ENCODE results near the gene LRP3.

The LRP3 gene

GRCh38 chr19:33219261-33219815, 25.2 kb downstream of the LRP3 start:
- TF ChIP-seq EGR1 (IDR thresholded peaks at IDR 0.05) (no peak), TEAD4 (IDR thresholded peaks at IDR 0.05) (no peak), REST (IDR thresholded peaks at IDR 0.05; ENCODE audit: low read depth) (no peak), USF1 (IDR thresholded peaks at IDR 0.05) (no peak), RAD21 (IDR thresholded peaks at IDR 0.05; ENCODE audit: low read depth) (peak; percentile 9; the same call in 1 of the 2 replicates), TCF12 (IDR thresholded peaks at IDR 0.05; ENCODE audit: low read depth) (no peak)

GRCh38 chr19:33220115-33220514, 26.0 kb downstream of the LRP3 start:
- TF ChIP-seq FOXM1 (IDR thresholded peaks at IDR 0.05; ENCODE audit: borderline replicate concordance, low read depth) (no peak), ZBTB7A (IDR thresholded peaks at IDR 0.05; ENCODE audit: low read depth) (no peak), REST (IDR thresholded peaks at IDR 0.05; ENCODE audit: low read depth) (no peak), TEAD4 (IDR thresholded peaks at IDR 0.05) (no peak), RAD21 (IDR thresholded peaks at IDR 0.05; ENCODE audit: low read depth) (no peak), CREB1 (IDR thresholded peaks at IDR 0.05; ENCODE audit: low read depth) (no peak), CEBPB (IDR thresholded peaks at IDR 0.05) (no peak), MAX (IDR thresholded peaks at IDR 0.05) (no peak)

GRCh38 chr19:33220735-33221134, 26.6 kb downstream of the LRP3 start:
- TF ChIP-seq REST (IDR thresholded peaks at IDR 0.05; ENCODE audit: low read depth) = no peak
- TF ChIP-seq EGR1 (IDR thresholded peaks at IDR 0.05) = no peak
- no peak for TF ChIP-seq YY1 (IDR thresholded peaks at IDR 0.05; ENCODE audit: low read depth)
- no peak for TF ChIP-seq EP300 (IDR thresholded peaks at IDR 0.05; ENCODE audit: borderline replicate concordance)
- TF ChIP-seq TEAD4 (IDR thresholded peaks at IDR 0.05) = no peak
- no peak for TF ChIP-seq CREB1 (IDR thresholded peaks at IDR 0.05; ENCODE audit: low read depth)
- TF ChIP-seq USF1 (IDR thresholded peaks at IDR 0.05) = no peak
- TF ChIP-seq MAX (IDR thresholded peaks at IDR 0.05) = no peak
- no peak for TF ChIP-seq CEBPB (IDR thresholded peaks at IDR 0.05)
- no peak for TF ChIP-seq TAF1 (IDR thresholded peaks at IDR 0.05; ENCODE audit: low read depth)
- TF ChIP-seq ZBTB7A (IDR thresholded peaks at IDR 0.05; ENCODE audit: low read depth) = no peak
- TF ChIP-seq RAD21 (IDR thresholded peaks at IDR 0.05; ENCODE audit: low read depth) = no peak
- no peak for TF ChIP-seq NFIC (IDR thresholded peaks at IDR 0.05)
- TF ChIP-seq FOXM1 (IDR thresholded peaks at IDR 0.05; ENCODE audit: borderline replicate concordance, low read depth) = no peak
- no peak for TF ChIP-seq TCF12 (IDR thresholded peaks at IDR 0.05; ENCODE audit: low read depth)

- TF ChIP-seq YY1 (IDR thresholded peaks at IDR 0.05; ENCODE audit: low read depth) (no peak), ZBTB7A (IDR thresholded peaks at IDR 0.05; ENCODE audit: low read depth) (no peak), RAD21 (IDR thresholded peaks at IDR 0.05; ENCODE audit: low read depth) (no peak), NFIC (IDR thresholded peaks at IDR 0.05) (no peak), TEAD4 (IDR thresholded peaks at IDR 0.05) (no peak), TCF12 (IDR thresholded peaks at IDR 0.05; ENCODE audit: low read depth) (no peak)
These were observed 27.5 kb downstream of the LRP3 start for GRCh38 chr19:33221638-33222037.

Measured in Ishikawa (cell line).